Cardiac septum (tissue), 1 donor: ENCODE data around the gene PTPRU. TPM values are rescaled to one million over a fixed set of nuclear protein-coding genes. Genes with fewer than 3 reads are reported as not detected.
A peak's percentile ranks its signal among the peaks of the same experiment; 100 is the strongest.
"Not testable (repeated sequence)": the region's sequence is repeated elsewhere in the genome, so short reads cannot be mapped to it uniquely, and the experiment has no call there.

Source experiments
- DNase-seq: peaks from one replicate; pipeline ENCODE4 v3.0.0-alpha.2; 2020; ENCODE audit warnings: low spot score
- intact Hi-C: fragments of 100-400 bp; cut with DNase I; formaldehyde crosslinking; loops from one replicate; pipeline ENCODE4 v1.14.0; 2022
- total RNA-seq: library from RNA; stranded (reverse); fragmentation: NEBNext Ultra II Directional; extraction: Animal tissue kit (Norgen Biotek cat#: 25700); gene quantifications from one replicate; pipeline ENCODE4 v1.2.1, GENCODE V29; 2021
- donor health status: DM: no; HTN: no; CAD: no.

The PTPRU gene
- total RNA-seq, 1 donor from 2014 or later = 6.6 TPM

- intact Hi-C loops = no loop called here
- DNase-seq = no peak
Observed at GRCh38 chr1:29306471-29307140, 70.3 kb downstream of the PTPRU start.

- no peak for DNase-seq
- intact Hi-C loops = no loop called here
Observed at GRCh38 chr1:29309075-29309474, 72.8 kb downstream of the PTPRU start.

- intact Hi-C loops = no loop called here
- DNase-seq = no peak
Observed at GRCh38 chr1:29309621-29310020, 73.3 kb downstream of the PTPRU start.

GRCh38 chr1:29310616-29311180 is 74.4 kb downstream of the PTPRU start:
- DNase-seq = no peak
- intact Hi-C loops = no loop called here

- DNase-seq = no peak
- intact Hi-C loops = no loop called here
Observed at GRCh38 chr1:29311352-29312030, 75.2 kb downstream of the PTPRU start.

- no peak for DNase-seq
- intact Hi-C loops = no loop called here
Observed at GRCh38 chr1:29312469-29313461, 76.4 kb downstream of the PTPRU start.

- intact Hi-C loops, DNase-seq: not testable (repeated sequence)
Observed at GRCh38 chr1:29314685-29315084, 78.4 kb downstream of the PTPRU start.

GRCh38 chr1:29315262-29315661 is 78.9 kb downstream of the PTPRU start:
- no peak for DNase-seq
- intact Hi-C loops = no loop called here

- intact Hi-C loops = no loop called here
Observed at GRCh38 chr1:29315876-29316275, 79.6 kb downstream of the PTPRU start.

GRCh38 chr1:29317063-29317915 is 81.0 kb downstream of the PTPRU start:
- peak; percentile 46 for DNase-seq
- intact Hi-C loops = no loop called here

More at GRCh38 chr1:29315876-29316275, 79.6 kb downstream of the PTPRU start:
- DNase-seq = peak; percentile 70

GRCh38 chr1:29317916-29318530 is 81.7 kb downstream of the PTPRU start:
- DNase-seq = no peak
- intact Hi-C loops = no loop called here

GRCh38 chr1:29318724-29319123 is 82.4 kb downstream of the PTPRU start:
- intact Hi-C loops = no loop called here
- no peak for DNase-seq

- intact Hi-C loops = no loop called here
- DNase-seq = no peak
Observed at GRCh38 chr1:29319300-29320110, 83.2 kb downstream of the PTPRU start.

GRCh38 chr1:29320156-29320940 is 84.0 kb downstream of the PTPRU start:
- DNase-seq = no peak
- intact Hi-C loops = no loop called here

- intact Hi-C loops = no loop called here
- DNase-seq = no peak
Observed at GRCh38 chr1:29321176-29321575, 84.9 kb downstream of the PTPRU start.

- intact Hi-C loops = no loop called here
Observed at GRCh38 chr1:29322147-29322694, 85.9 kb downstream of the PTPRU start.

More at GRCh38 chr1:29322147-29322694, 85.9 kb downstream of the PTPRU start:
- DNase-seq = no peak
